ENCODE data around the gene TMEFF2.

Gene TMEFF2, protein sequence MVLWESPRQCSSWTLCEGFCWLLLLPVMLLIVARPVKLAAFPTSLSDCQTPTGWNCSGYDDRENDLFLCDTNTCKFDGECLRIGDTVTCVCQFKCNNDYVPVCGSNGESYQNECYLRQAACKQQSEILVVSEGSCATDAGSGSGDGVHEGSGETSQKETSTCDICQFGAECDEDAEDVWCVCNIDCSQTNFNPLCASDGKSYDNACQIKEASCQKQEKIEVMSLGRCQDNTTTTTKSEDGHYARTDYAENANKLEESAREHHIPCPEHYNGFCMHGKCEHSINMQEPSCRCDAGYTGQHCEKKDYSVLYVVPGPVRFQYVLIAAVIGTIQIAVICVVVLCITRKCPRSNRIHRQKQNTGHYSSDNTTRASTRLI

DNA sequence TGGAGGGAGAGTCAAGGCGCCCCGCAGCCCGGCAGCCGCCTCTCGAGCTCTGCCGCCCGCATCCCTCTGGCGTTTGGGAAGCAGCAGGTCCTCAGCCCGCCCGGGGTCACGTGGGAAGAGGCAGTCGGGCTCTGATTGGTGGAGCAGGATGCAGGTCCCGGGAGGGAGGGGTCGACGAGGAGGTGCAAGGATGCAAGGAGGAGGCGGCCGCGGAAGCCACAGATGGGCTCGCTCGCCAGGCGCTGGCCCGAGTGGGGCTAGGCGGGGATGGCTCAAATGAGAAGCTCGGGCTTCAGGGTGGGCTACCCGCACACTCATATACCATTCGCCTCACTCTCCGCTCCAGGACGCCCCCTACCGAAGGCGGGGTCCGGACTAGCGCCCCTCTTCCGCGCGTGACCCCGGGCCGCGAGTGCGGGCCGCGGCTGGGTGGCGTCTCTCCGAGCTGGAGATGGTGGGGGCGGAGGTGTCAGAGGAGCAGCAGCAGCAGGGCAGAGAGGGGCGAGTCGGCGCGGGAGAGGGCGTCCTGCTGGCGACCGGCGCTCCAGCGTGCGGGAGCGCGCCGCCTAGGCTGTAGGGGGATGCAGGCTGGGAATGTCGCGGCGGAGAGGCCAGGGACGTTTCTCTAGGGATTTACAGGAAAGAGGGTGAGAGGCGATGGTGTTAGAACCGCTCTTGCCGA, at the start of gene TMEFF2:
Gene TMEFF2 (minus strand): TSS at position 68 of the 682 bp plus-strand sequence. CDS start 409 bp downstream, outside the sequence.
- peak; percentile 6 to 35 for DNase-seq

DNA sequence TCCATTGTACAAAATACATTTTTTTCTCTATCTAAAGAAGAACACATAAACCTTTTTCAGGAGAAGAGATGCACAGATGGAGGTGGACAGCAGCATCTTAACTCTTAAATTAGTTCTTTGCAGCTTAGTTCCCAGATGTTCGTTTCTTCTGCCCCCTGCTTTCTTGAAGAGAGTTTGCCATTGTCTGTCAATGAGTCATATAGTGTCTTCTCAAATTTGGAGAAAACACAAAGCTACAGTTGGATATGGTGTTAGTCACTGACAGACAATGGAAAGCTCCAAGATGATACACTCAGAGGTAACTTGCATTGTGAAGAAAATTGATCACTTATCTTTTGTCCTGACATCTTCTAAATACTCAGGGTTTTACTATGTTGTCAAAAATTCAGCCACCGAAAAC, 48.8 kb upstream of the TMEFF2 start:
- DNase-seq: no peak

DNA sequence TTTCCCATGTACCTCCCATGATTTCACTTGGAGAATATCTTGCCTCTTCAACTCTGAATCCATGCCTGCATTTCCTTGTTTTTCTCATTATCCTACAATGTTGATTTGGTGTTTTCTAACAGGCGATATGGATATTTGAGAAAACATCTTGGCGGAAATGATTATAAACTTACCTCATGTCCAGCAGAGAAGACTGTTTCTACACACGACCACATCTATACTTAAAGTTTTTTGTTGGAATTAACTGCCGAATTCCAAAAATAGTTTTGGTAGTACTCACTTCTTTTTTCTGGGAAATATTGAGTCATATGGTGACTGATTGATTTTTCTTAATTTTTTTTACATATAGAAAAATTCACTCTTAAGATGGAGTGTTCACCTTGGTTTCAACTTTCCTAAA, 41.4 kb upstream of the TMEFF2 start:
- DNase-seq: no peak

DNA sequence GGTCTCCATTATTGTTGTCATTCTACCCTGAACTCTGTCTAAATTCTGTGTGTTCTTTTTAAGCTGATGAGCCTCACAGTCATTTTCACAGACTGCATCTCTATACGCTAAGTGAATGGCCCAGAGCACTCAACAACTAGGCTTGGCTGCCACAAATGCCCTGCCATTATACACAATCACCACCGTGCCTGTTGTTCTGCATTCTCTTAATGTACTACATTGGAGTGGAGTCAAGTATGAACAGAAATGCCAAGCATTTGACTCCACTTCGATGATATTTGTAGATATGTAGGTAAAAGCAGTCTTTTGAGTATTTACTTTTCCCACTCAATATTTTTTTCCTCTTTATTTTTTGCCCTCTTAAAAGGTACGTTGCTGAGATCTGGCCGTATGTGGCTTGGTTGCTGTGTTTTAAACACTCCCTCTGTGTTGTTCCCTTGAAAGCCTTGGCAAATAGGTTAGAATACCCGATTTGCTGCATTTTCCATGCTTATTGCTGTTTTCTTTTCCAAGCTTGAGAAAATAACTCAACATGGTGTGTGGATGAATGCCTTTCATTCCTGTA, 36.2 kb upstream of the TMEFF2 start:
- no peak for DNase-seq

DNA sequence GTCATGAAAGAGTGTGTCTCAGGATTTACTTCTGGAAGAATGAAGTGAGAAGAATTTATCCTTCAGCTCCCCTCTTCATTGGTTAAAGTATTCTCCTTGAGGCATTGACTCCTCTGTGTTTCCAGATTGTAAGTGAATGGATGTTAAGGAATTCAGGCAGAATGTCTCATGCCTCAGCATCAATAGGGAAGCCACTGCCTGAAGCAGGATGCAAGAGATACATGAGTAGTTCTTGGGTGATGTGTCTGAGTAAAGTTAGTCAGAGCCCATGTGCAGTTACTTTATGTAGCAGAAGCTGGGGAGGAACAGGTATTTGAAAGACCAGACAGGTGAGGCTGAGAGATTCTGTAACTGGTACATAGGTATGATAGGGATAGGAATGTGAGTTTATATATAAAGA, 34.0 kb upstream of the TMEFF2 start:
- no peak for DNase-seq

DNA sequence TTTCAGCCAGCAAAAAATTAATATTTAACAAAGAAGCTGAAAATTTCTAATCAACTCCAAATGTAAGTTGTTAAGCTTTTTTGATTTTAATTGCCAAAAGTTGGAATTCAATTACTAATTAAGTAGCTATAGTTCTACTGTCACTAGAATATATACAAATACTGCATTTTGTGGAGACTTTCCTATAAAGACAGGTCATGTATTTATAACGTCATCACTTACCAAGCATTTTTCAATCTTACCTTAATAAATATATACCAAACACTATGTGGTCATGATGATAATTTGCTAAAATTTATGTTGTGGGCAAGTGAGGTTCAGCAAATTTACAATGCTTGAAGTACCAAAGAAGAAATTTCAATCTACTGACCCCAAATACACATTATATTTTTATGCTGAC, 24.2 kb upstream of the TMEFF2 start:
- DNase-seq: no peak

DNA sequence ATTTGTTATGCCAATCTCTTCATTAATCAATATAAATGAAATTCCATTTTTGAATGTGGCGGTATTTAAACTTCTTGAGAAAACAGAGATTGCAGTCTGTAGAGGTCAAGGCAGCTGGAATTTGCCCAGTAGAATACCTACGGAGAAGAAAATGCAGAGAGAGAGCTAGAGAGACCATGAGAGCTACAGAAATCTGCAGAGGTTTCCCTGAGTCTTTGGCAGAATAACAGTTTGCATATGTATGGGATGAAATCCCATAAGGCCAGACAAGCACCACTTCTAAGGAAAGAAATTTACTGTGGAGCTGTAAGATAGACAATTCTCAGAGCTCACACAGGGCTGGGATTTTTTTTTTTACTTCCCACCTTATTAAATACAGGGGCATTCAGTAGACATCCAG, 23.6 kb upstream of the TMEFF2 start:
- no peak for DNase-seq

DNA sequence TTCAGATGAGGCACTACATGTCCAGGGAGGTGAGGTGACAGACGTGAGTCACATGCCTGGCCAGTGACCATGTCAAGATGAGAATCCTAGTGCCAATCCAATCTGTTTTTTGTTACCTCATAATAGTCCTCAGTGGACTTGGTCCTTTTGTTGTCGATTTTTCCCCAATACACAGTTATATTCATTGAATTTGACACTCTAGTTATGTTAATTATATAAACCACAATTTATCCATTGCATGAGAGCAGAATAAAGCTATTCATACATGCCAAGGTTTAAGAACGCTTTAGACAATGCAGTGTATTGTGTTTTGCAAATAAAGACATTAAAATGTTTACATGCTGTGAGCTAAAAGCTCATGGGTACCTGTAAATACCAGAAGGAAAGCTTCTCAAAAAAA, 21.6 kb upstream of the TMEFF2 start:
- DNase-seq: no peak

DNA sequence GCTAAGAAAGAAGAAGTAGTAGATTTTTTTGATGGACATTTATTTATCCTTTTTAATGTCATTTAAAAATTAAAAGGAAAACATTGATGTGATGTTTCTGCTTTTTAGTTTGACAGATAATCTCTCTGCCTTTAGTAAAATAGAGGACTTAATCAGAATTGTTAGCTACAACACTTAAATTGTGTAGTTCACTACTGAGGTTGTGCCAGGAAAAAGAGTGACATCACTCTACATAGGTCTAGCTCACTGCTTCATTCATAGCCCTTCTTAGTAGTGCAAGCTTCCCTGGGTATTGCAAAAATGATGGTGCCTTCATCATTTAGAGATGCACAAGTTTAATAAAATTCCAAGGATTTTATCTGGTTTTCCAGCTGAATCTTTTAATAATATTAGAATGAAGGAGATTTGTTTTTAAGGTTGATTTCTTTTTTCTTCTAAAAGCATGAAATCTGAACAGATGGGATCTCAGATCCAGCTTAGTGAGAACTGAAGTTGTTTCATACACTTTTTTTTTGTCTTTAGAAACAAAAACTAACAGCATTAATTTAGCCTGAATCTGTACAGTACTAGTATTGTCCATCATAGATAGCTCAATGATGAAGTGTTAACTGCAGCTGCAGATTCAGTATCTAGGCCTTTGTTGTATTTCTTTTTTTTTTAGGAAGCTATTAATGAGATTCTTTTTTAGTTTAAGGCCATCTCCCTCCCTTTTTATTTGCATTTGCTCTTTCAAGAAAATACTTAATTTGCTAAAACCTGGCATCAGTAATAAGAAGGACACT, 20.6 kb upstream of the TMEFF2 start:
- DNase-seq: no peak

DNA sequence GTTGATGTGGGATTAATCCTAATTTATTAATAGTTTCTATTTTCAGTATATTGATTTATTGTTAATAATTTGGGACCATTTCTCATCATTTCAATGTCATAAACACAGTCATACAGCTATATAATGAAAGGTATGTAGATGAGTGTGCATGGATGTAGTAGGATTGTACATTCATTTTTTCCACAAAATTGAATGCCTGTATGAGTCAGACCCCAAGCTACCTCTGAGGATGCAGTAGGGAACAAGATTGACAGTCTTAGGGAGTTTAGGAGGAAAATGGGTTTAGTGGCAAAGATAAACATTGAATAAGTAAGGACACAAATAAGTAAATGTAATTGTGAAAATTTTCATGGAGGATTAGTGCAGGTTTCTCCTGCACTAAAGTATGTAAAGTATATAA, 14.1 kb upstream of the TMEFF2 start:
- DNase-seq: no peak

DNA sequence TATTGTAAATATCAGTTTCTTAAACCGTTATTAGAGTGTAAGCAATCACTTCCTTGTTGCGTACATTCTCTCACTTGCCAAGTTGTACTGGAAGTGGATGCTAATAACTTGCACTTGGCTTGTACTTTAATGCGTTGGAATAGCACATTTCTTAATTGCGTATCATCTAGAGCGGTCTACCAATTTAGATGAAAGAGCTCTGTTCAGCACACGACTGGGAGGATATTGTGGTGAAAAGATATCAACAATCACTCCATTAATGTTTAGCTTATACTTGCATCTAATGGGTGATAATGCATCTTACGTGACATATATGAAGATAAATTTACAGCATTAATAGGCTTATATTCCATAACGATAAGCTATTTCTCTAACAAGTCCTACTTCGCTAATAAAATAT, 11.7 kb upstream of the TMEFF2 start:
- no peak for DNase-seq

DNA sequence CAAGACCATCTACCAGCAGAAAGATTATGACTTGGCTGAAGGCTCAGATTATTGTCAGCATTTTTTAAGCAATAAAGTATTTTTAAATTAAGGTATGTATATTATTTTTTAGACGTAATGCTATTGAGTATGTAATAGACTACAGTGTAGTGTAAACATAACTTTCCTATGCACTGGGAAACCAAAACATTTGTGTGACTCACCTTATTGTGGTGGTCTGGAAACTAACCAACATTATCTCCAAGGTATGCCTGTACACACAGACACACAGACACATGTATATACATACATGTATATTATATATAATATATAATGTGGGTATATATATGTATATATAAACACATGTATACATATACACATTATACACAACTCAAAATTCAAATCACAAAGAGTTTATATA, 9.1 kb upstream of the TMEFF2 start:
- no peak for DNase-seq

DNA sequence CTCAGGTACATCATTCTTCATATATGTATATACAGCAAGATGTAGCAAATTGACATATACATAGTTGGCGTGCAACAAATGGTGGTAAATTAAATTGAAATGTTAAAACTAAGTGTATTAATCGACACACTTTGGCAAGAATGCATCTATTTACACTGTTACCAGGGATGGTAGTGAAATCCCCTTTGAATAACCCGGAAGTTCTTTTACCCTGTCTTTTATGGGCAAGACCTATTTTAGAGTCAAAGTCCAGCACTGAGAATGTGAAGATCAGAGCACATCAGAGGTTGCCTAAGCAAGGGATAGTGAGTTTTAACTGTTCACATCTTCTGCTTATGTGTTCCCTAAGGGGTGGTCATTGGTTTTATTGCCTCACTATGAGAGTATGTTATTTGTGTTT, 7.6 kb upstream of the TMEFF2 start:
- DNase-seq: no peak

DNA sequence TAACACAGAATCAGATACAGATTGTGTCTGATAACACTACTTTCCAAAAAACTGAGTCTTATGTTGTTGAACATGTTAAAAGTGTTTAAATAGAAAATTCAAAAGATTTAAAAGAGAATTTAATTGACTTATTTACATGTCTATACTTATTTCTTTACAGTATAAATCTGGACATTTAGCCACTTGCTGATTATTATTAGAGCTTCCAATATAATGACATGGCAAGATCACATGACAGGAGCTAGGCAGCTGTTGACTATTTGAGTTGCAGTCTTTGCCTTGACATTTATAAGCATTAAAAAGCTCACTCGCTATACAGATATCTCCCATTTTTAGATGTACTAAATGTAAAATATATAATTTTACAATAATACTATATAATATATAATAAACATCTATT, 6.4 kb upstream of the TMEFF2 start:
- DNase-seq: no peak

DNA sequence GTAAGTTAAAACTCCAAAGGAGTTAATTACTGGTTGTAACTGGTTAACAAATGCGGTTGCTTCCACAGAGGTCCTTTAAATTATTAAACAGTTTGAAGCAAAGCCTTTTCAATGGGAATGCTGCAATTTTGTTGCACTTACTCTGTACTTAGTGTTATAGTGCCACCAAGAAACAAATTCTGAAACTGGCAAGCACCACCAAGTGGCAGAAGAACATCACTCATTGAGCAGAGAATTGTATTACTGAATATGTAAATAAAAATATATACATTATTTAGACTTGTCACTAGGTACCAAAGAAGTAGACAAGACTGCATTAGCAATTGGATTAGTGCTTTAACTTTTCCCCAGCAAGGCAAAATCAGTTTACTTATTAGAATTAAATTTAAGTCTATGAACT, 2.6 kb upstream of the TMEFF2 start:
- no peak for DNase-seq

DNA sequence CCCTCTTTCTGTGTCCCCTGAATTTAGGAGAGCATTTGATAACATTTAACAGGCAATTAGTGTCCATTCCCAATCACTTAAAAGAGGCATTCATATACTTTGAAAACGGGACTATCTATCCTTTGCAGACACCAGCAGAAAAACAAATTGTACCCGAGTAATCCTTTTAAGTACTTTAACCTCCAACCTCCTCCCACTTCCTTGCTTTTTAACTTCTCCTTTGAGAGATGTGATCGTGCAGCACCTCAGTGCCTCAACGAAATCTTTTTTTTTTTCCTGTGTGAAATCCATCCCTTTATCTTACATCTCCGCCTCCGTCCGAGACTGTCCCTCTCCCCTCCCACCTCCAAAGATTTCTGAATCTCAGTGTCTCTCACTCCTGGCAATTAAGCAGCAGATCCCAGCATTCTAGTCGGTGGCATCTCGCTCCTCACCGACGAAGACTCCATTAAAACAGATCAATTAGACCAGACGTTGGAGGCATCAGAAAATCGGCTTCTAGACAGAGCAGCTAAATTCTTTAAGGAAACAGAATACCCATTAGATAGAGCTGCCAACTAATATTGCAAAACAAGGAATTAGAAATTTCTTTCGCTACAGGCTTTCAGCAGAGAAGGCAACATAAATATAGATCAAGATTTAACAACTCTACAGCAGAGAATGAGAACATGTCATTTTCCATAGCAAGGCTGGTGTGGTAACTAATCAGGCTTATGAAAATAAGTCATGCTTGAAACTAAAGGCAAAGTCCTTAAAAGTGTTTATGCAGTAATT, 1.9 kb upstream of the TMEFF2 start:
- no peak for DNase-seq

DNA sequence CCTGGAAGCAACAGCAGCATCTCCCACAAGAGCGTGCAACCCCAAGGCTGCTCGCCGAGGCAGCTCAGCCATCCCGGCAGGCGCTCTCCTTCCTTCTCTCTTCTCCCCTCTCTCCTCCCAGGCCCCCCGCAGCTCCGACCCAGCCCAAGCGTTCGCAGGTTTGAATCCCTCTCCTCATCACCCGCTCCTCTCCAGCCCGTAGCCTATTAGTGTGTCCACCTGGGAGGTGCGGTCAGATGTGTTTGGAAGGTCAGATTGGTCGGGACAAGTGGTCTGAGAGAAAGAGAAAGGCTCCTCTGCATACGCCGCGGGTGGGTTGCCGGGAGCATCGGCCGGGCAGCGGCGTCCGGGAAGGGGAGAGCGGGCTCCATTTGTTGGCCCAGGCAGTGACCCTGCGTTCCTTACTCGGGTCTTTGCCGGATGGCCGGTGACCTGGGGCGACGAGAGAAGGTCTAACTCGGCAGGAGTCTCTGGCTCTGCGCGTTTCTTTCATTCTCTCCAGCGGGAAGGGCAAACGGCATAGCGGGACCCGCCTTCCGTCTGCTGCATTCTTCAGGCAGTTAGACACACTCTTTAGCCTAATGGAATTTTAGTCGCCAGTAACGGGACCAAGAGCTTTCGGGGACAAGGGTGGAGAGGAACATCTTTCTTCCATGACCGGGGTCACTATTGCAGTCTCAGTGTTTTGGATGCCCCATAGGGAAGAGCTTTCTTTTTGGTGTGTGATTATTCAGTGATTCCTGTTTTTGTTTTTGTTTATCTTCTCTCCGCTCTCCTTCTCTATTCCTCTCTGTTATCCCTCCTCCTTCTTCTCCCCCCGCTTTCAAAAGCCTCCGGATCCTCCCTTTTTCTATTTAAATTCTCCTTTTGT, 1.1 kb upstream of the TMEFF2 start:
- DNase-seq: no peak

DNA sequence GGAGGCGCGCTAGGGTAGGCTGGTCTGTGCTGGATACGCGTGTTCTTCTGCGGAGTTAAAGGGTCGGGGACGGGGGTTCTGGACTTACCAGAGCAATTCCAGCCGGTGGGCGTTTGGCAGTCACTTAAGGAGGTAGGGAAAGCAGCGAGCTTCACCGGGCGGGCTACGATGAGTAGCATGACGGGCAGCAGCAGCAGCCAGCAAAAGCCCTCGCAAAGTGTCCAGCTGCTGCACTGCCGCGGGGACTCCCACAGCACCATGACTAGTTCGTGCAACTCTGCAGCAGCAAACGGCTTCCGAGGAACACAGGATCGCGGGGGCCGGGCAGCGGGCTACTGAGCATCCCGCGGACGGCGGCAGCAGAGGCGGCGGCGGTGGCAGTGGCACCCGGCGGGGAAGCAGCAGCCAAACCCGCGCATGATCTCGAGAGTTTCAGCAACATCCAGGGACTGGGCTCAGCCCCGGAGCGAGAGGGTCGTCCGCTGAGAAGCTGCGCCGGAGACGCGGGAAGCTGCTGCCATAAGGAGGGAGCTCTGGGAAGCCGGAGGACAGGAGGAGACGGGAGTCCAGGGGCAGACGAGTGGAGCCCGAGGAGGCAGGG, 368 bp downstream of the TMEFF2 start:
- DNase-seq: no peak

DNA sequence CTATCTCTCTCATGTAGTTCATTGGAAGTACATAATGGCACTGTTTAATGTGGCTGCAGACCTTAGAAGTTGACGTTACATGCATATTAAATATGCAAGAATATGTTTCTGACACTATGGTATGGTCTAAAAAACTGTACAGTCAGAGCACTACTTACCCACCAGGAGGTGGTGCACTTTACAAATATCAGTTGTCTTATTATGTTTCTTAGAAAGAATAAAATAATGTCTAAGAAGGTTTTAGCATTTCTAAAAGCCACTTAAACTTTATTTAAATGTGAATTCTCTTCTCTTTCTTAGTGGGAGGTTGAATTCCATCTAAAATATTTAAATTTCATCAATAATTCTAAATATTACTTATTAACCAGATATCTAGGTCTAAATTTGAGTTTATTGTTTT, 4.3 kb downstream of the TMEFF2 start:
- peak in 1 of 2 donors; percentile 4 for DNase-seq

DNA sequence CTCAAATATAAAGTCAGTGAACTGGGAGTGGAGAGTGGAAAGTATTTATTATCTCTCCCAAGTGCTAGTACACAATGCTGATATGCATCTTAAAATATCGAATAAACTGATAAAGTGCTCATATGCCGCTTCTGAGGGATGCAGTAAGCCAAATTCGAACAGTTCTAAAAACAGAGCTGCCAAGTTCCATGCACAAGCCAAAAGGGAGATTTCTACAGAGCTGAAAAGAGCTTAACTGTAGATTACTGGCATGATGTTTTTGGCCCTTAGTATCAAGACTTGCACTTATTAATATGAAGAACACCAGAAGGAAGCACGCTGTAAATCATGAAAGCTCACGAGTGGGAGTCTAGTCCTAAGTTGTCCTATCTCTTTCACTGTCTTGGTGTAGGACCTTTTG, 7.9 kb downstream of the TMEFF2 start:
- no peak for DNase-seq

DNA sequence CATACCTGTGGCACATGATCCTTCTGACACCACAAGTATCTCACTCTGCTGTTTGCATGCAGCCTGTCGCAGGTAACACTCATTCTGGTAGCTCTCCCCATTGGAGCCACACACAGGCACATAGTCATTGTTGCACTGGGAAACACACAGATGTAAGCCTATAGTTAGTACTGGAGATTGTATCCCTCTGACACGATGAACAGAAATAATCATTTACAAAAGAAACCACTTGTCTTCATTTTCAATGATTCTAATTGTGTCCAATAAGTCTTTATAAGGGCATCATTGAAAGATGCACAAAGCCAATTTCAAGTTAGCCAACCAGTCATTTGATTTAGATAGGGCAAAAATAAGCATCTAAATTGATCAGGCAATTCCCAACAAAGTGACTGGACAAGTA, 10.4 kb downstream of the TMEFF2 start:
- no peak for DNase-seq

Data from CD4-positive, alpha-beta T cell treated with Interferon alpha-2 for 1 hour (primary cell).